Posterior cingulate gyrus (tissue), 11 donors: ENCODE results near the gene SLCO4A1.
A peak's percentile ranks its signal among the peaks of the same experiment; 100 is the strongest.

ENCODE experiments used
- DNase-seq, 10 donors: peaks; one replicate each; pipeline versions ENCODE4 v3.0.0 to v3.0.0-alpha.2; 2020 to 2021; ENCODE audit warnings: mixed read lengths in 3 of 10
- intact Hi-C: fragments of 100-400 bp; cut with DNase I; formaldehyde crosslinking; loops from one replicate; pipeline ENCODE4 v1.15.1; 2023

SLCO4A1 gene, protein sequence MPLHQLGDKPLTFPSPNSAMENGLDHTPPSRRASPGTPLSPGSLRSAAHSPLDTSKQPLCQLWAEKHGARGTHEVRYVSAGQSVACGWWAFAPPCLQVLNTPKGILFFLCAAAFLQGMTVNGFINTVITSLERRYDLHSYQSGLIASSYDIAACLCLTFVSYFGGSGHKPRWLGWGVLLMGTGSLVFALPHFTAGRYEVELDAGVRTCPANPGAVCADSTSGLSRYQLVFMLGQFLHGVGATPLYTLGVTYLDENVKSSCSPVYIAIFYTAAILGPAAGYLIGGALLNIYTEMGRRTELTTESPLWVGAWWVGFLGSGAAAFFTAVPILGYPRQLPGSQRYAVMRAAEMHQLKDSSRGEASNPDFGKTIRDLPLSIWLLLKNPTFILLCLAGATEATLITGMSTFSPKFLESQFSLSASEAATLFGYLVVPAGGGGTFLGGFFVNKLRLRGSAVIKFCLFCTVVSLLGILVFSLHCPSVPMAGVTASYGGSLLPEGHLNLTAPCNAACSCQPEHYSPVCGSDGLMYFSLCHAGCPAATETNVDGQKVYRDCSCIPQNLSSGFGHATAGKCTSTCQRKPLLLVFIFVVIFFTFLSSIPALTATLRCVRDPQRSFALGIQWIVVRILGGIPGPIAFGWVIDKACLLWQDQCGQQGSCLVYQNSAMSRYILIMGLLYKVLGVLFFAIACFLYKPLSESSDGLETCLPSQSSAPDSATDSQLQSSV

DNA sequence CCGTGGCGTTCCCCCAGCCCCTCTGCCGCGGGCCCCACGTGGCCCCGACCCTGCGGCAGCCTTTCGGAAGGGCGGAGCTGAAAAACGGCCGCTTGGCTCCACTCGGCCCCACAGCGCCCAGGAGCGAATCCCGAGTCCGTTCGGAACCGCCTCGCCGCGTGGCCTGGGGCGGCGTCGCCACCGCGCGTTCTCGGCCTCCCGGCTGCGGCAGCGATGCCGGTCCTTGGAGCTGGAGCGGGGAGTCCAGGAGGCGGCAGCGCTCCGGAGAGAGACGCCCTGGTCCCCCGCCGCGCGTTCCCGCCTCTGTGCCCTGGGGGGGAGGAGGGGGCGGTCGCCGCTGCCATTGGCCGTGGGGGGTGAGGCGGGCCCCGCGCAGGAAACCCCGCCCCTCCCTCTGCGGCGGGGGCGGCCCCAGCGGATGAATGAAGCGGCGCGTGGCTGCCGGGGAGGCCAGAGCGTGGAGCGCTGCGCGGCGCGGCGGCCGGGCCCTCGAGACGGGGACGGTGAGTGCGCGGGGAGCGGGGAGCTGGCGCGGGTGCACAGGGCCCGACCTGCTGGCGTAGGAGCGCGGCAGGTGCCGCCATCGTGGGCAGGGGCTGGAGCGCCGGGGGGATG is at the start of gene SLCO4A1:
Gene SLCO4A1 (plus strand): TSS at position 453 of the 615 bp plus-strand sequence. CDS start 13,952 bp downstream, outside the sequence.
- DNase-seq = peak in 9 of 10 donors; percentile 54 to 97 (median 76)
- intact Hi-C loops = no loop called here

- intact Hi-C loops = no loop called here
These were observed 49.7 kb upstream of the SLCO4A1 start for GRCh38 chr20:62592506-62593177.

GRCh38 chr20:62593616-62594015 is 48.7 kb upstream of the SLCO4A1 start:
- peak in 2 of 10 donors; percentile 69 for DNase-seq
- intact Hi-C loops = no loop called here

More at GRCh38 chr20:62592506-62593177, 49.7 kb upstream of the SLCO4A1 start:
- DNase-seq = peak in 2 of 10 donors; percentile 15 to 58

GRCh38 chr20:62595069-62595468 is 47.2 kb upstream of the SLCO4A1 start:
- intact Hi-C loops = no loop called here
- peak in 1 of 10 donors; percentile 34 for DNase-seq

- intact Hi-C loops = no loop called here
- DNase-seq = peak in 3 of 10 donors; percentile 68 to 91 (median 72)
These were observed 46.8 kb upstream of the SLCO4A1 start for GRCh38 chr20:62595491-62595890.

DNA sequence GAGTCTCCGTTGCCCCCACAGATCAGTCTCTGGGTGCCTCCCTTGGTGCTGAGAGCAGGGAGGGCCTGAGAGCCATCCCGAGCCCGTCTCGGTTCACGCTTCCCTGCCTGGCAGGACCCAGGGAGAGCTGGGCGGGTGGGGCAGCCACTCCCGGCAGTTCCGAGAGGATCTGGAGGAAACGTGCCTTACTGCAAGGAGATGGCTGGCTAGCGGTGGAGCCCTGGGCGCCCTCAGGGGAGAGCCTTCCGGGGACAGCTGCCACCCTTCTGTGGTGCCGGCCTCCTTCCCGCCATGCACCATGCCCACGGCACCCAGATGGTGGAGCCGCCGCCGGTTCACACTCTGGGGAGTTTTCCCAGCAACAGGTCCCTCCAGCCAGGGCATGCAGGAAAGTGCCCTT is 45.8 kb upstream of the SLCO4A1 start:
- intact Hi-C loops = no loop called here
- peak in 2 of 10 donors; percentile 30 to 74 for DNase-seq

GRCh38 chr20:62596921-62597320 is 45.4 kb upstream of the SLCO4A1 start:
- DNase-seq = peak in 2 of 10 donors; percentile 23 to 61
- intact Hi-C loops = no loop called here

DNA sequence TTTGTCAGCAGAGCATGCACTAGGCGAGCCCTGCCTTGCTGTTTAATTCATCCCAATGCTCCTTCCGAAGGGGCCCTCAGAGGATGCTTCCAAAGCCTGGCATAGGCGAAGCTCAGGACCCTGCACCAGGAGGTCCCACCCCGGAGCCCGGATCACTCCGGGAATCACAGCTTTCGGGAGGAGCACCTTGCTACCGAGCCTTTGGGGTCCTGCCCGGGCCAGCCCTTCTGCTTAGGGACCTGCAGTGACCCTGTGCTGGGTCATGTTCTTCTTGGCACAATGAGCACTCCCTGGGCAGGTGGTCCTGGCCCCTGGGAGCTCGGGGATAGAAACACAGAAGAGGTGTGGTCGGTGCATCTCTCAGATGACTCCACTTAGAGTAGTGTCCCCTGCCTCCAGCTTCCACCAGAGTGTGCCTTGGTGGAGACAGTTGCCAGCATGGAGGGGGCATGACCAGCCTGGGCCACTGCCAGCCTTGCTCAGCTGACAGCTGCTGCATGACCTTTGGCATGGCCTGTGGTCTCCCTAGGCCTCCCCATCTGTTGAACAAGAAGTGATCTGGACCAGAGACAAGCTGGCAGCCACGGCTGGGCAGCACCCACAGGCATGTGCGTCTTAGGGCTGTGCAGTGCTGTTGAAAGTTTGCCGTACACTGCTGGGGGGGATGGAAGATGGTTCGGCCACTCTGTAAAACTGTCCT is 44.7 kb upstream of the SLCO4A1 start:
- intact Hi-C loops = no loop called here
- DNase-seq = peak in 2 of 10 donors; percentile 82

DNA sequence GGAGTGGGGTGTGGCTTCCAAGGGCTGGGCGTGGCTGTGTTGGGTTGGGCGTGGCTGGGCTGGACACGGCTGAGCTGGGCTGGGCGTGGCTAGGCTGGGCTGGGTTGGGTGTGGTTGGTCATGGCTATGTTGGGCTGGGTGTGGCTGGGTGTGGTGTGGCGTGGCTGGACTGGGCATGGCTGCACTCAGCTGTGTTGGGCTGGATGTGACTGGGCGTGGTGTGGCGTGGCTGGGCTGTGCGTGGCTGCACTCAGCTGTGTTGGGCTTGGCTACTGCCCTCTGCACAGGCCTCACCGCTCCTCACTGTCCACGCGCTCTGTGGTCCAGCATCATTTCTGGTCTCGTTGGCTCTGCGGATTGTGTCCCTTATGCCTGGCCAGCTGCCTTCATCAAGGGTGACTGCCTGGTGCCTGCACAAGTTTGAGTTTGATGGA is 43.5 kb upstream of the SLCO4A1 start:
- intact Hi-C loops = no loop called here
- DNase-seq = peak in 2 of 10 donors; percentile 69 to 83

DNA sequence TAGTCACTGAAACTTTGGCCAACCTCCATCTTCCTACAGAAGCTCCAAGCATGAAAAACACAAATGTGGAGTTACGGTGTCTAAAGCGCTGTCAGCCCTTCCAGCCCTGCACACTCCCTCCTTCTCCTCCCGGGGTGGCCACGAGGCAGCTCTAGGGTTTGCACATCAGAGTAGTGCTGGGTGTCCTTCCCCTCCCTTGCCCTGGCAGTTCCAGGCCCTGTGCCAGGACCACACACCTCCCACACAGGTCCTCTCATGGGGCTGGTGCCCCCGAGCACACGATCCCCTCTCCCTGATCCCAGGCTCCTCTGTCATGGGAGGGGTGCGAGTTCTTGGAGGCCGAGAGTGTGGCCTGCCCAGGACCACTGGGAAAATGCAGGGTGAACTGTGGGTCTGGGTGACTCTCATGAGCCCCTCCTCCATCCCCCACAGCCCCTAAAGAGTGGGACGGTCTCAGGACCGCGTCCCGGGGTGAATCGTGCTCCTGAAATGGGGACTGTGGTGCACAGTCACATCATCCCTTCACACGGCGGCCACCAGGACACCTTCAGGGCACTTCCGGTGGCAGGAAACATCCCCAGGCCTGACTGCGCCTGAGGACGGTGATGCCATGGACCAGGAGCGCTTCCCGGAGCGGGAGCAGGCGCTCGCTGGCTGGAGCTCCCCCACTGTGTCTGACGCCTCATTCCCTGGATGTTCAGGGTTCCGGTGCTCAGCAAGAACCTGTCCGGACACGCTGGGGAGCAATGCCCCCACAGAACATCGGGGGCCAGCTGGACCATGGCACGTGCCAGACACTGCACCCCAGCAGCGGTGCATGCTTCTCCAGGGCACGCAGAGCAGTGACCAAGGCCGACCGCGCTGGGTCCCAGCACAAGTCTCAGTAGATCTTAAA is 42.8 kb upstream of the SLCO4A1 start:
- DNase-seq = peak in 2 of 10 donors; percentile 79 to 82
- intact Hi-C loops = no loop called here

- intact Hi-C loops = no loop called here
These were observed 41.1 kb upstream of the SLCO4A1 start for GRCh38 chr20:62601172-62601571.

GRCh38 chr20:62601714-62602113 is 40.6 kb upstream of the SLCO4A1 start:
- peak in 1 of 10 donors; percentile 0 for DNase-seq
- intact Hi-C loops = no loop called here

More at GRCh38 chr20:62601172-62601571, 41.1 kb upstream of the SLCO4A1 start:
- peak in 1 of 10 donors; percentile 11 for DNase-seq

GRCh38 chr20:62602550-62602949 is 39.8 kb upstream of the SLCO4A1 start:
- peak in 2 of 10 donors; percentile 54 to 76 for DNase-seq
- intact Hi-C loops = no loop called here

DNA sequence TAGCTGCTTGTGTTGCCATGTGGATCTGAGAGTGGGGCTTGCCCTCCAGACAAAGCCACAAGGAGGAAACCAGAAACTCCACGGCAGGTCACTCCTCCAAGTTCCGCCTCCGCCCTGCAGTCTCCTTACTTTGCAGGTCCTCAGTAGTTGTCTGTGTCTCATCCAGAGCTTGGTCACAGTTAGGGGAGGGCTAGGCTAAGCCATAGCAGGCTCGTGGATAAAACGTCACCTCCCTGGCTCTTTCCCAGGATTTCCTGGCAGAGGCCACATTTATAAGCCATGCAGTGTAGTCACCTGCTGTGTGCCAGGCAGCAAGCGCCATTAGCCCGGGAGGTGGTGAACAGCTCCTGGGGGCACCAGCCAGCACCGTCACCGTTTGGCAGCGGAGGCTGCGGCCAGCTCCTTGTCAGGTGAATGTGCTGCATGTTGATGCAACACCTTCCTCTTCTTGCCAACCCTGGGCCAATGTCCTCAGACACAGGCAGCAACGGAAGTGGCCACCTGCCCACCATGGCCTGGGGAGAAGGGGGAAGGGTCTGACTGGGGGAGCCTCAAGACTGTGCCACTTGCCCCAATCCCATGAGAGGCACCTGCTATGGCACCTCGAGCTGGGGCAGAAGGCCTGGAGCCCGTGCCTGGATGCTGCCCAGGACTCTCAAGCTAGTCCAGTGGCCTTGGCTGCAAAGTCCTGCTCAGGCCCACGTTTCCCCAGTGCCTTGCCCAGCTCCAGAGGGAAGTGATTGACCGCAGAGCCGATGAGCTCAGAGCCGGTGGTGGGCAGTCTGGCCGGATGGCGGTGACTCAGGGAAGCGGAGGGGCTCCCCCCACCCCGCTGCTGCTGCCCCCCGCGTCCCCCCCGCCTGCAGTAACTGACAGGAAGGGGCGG is 39.0 kb upstream of the SLCO4A1 start:
- intact Hi-C loops = no loop called here
- peak in 3 of 10 donors; percentile 44 to 86 (median 77) for DNase-seq

GRCh38 chr20:62603907-62604785 is 38.2 kb upstream of the SLCO4A1 start:
- DNase-seq = peak in 2 of 10 donors; percentile 81 to 83
- intact Hi-C loops = no loop called here

DNA sequence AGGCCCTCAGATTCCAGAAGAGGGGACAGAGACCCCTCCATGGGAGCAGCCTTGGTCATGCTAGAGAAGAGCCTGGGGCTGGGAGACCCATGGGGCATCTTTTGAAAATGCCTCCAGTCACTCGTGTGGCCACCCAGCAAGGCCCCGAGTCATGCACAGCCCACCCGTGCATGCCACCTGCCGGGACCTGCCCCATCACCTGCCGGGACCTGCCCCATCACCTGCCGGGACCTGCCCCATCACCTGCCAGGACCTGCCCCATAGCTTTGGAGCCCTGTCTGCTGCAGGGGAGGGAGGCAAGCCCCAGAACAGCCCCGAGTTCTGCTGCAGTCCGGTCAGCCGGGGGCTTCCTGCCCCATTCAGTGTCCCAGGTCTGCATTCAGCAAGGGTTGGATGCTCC is 37.5 kb upstream of the SLCO4A1 start:
- peak in 2 of 10 donors; percentile 62 to 63 for DNase-seq
- intact Hi-C loops = no loop called here
